HepG2 (cell line): Measurements from ENCODE around the gene DNAJB8.

ENCODE experiments used
- RBM22 ChIP-seq: fragments of 200-400 bp; formaldehyde crosslinking; optimal IDR thresholded peaks from 2 replicates; pipeline ENCODE3; 2017; ENCODE audit warnings: mild to moderate bottlenecking, low read length, moderate library complexity
- RELA ChIP-seq: sonication (generic); formaldehyde crosslinking; IDR thresholded peaks from 2 replicates; pipeline ENCODE4 v1.4.0; 2020; ENCODE audit warnings: missing genetic modification reagents
- SMC3 ChIP-seq: IDR thresholded peaks from 2 replicates; pipeline ENCODE4 v1.6.1; 2011; ENCODE audit warnings: low read length, improper control_type of control experiment
- TF ChIP-seq, protein P1 (sequence below): sonication (generic); formaldehyde crosslinking; IDR thresholded peaks from 2 replicates; pipeline ENCODE4 v1.4.0; 2020; ENCODE audit warnings: mild to moderate bottlenecking, missing genetic modification reagents
- TF ChIP-seq, protein P2 (sequence below): conservative IDR thresholded peaks from 2 replicates; pipeline ENCODE4 v1.6.1; 2018; ENCODE audit warnings: missing genetic modification reagents
- TF ChIP-seq, protein P3 (sequence below): sonication (generic); formaldehyde crosslinking; IDR thresholded peaks from 2 replicates; pipeline ENCODE4 v1.5.0; 2020; ENCODE audit warnings: missing genetic modification reagents

DNA sequence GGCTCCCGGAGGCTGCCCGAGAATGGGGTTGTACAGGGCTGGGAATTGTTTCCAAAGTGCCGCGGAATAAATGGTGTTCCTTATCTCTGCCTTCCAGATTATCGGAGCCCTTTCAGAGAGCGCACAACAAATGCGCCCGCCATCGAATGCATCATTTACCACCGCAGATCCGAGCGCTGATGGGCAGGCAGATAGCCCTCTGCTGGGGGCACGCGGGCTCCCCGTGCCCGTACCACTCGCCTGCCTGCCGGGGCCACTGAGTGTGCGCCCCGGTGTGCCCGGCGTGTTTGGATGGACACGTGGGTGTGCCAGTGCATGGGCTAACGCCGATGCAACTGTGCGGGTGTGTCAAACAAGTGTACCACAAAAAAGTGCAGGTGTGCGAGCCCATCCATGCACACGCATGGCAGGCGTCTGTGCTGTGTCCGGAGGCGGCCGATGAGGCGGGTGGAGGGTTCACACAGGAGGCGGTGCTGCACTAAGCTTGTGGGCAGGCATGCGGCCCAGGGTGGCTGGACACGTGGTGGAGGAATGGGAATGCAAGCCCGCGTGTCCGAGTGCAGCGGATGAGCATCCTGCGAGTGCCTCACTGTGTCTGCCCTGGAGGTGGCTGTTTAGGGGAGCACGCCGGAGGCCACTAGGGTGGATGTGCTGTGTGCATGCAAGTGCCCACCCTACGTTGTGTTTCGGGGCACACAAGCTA, 30.1 kb upstream of the DNAJB8 start:
- TF ChIP-seq, protein P1, sequence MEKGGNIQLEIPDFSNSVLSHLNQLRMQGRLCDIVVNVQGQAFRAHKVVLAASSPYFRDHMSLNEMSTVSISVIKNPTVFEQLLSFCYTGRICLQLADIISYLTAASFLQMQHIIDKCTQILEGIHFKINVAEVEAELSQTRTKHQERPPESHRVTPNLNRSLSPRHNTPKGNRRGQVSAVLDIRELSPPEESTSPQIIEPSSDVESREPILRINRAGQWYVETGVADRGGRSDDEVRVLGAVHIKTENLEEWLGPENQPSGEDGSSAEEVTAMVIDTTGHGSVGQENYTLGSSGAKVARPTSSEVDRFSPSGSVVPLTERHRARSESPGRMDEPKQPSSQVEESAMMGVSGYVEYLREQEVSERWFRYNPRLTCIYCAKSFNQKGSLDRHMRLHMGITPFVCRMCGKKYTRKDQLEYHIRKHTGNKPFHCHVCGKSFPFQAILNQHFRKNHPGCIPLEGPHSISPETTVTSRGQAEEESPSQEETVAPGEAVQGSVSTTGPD (CRISPR knock-in tag): no peak
- no peak for TF ChIP-seq RBM22
- no peak for TF ChIP-seq SMC3
- TF ChIP-seq, protein P2, sequence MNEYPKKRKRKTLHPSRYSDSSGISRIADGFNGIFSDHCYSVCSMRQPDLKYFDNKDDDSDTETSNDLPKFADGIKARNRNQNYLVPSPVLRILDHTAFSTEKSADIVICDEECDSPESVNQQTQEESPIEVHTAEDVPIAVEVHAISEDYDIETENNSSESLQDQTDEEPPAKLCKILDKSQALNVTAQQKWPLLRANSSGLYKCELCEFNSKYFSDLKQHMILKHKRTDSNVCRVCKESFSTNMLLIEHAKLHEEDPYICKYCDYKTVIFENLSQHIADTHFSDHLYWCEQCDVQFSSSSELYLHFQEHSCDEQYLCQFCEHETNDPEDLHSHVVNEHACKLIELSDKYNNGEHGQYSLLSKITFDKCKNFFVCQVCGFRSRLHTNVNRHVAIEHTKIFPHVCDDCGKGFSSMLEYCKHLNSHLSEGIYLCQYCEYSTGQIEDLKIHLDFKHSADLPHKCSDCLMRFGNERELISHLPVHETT (CRISPR knock-in tag): no peak
- TF ChIP-seq RELA (CRISPR knock-in tag): no peak
- TF ChIP-seq, protein P3, sequence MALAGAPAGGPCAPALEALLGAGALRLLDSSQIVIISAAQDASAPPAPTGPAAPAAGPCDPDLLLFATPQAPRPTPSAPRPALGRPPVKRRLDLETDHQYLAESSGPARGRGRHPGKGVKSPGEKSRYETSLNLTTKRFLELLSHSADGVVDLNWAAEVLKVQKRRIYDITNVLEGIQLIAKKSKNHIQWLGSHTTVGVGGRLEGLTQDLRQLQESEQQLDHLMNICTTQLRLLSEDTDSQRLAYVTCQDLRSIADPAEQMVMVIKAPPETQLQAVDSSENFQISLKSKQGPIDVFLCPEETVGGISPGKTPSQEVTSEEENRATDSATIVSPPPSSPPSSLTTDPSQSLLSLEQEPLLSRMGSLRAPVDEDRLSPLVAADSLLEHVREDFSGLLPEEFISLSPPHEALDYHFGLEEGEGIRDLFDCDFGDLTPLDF (CRISPR knock-in tag): no peak
